ENCODE data around the gene HSPE1.
"Not testable (repeated sequence)": the region's sequence is repeated elsewhere in the genome, so short reads cannot be mapped to it uniquely, and the experiment has no call there.

Gene HSPE1

GRCh38 chr2:197498937-197499593, 1.1 kb upstream of the HSPE1 start:
- peak; percentile 30 for DNase-seq

GRCh38 chr2:197500503-197501131, 438 bp downstream of the HSPE1 start:
- DNase-seq, result no peak

GRCh38 chr2:197502201-197502600, 2.0 kb downstream of the HSPE1 start:
- DNase-seq, result no peak

- no peak for DNase-seq
Measured at GRCh38 chr2:197502685-197503084, 2.5 kb downstream of the HSPE1 start.

GRCh38 chr2:197504000-197504399, 3.8 kb downstream of the HSPE1 start:
- DNase-seq, result no peak

GRCh38 chr2:197504512-197504911, 4.3 kb downstream of the HSPE1 start:
- no peak for DNase-seq

GRCh38 chr2:197506658-197507057, 6.5 kb downstream of the HSPE1 start:
- no peak for DNase-seq

GRCh38 chr2:197513915-197514314, 13.7 kb downstream of the HSPE1 start:
- no peak for DNase-seq

- peak; percentile 70 for DNase-seq
Measured at GRCh38 chr2:197514754-197515153, 14.6 kb downstream of the HSPE1 start.

GRCh38 chr2:197515315-197515738, 15.1 kb downstream of the HSPE1 start:
- peak; percentile 61 for DNase-seq

- DNase-seq, result peak; percentile 89
Measured at GRCh38 chr2:197515739-197516392, 15.7 kb downstream of the HSPE1 start, which contains the start of gene MOB4. TSS of gene MOB4 (plus strand) at chr2:197516066. CDS start at chr2:197516087, 21 bp downstream.

- DNase-seq, result peak; percentile 36
Measured at GRCh38 chr2:197516393-197516761, 16.2 kb downstream of the HSPE1 start.

GRCh38 chr2:197517150-197517549, 17.0 kb downstream of the HSPE1 start:
- DNase-seq, result no peak

GRCh38 chr2:197538412-197538811, 38.2 kb downstream of the HSPE1 start:
- DNase-seq, result no peak

GRCh38 chr2:197539734-197540133, 39.6 kb downstream of the HSPE1 start:
- DNase-seq, result no peak

- DNase-seq, result no peak
Measured at GRCh38 chr2:197543206-197543605, 43.0 kb downstream of the HSPE1 start.

- DNase-seq, result no peak
Measured at GRCh38 chr2:197547163-197547900, 47.2 kb downstream of the HSPE1 start.

- no peak for DNase-seq
Measured at GRCh38 chr2:197548582-197548981, 48.4 kb downstream of the HSPE1 start.

- DNase-seq, result not testable (repeated sequence)
Measured at GRCh38 chr2:197551260-197551659, 51.1 kb downstream of the HSPE1 start.

All from DMS79 treated with DMSO at 0.1 percent for 48 hours (cell line).